GM19455 (cell line): ENCODE measurements around the gene TRAM2.

ENCODE experiments used
- ATAC-seq: cut with Tn5 transposase; IDR thresholded peaks from one replicate; pipeline ENCODE4 v1.9.1; 2021; ENCODE audit not compliant: unreplicated experiment

The TRAM2 gene

GRCh38 chr6:52570291-52570700, 6.6 kb downstream of the TRAM2 start:
- ATAC-seq = no peak

GRCh38 chr6:52568320-52568719, 8.5 kb downstream of the TRAM2 start:
- no peak for ATAC-seq

- ATAC-seq = no peak
These were observed 10.0 kb downstream of the TRAM2 start for GRCh38 chr6:52566853-52567279.

GRCh38 chr6:52566201-52566600, 10.7 kb downstream of the TRAM2 start:
- peak; percentile 78 for ATAC-seq

GRCh38 chr6:52564856-52565255, 12.0 kb downstream of the TRAM2 start:
- ATAC-seq = no peak

GRCh38 chr6:52562911-52563310, 13.9 kb downstream of the TRAM2 start:
- no peak for ATAC-seq

- no peak for ATAC-seq
These were observed 16.4 kb downstream of the TRAM2 start for GRCh38 chr6:52560462-52560861.

- no peak for ATAC-seq
These were observed 18.4 kb downstream of the TRAM2 start for GRCh38 chr6:52558266-52559000.

GRCh38 chr6:52557389-52558265, 19.2 kb downstream of the TRAM2 start:
- no peak for ATAC-seq

- no peak for ATAC-seq
These were observed 21.2 kb downstream of the TRAM2 start for GRCh38 chr6:52555518-52556233.

GRCh38 chr6:52554684-52555280, 22.1 kb downstream of the TRAM2 start:
- no peak for ATAC-seq

GRCh38 chr6:52553719-52554118, 23.1 kb downstream of the TRAM2 start:
- no peak for ATAC-seq

- no peak for ATAC-seq
These were observed 23.7 kb downstream of the TRAM2 start for GRCh38 chr6:52553158-52553557.

- peak; percentile 91 for ATAC-seq
These were observed 24.6 kb downstream of the TRAM2 start for GRCh38 chr6:52552278-52552643.

- ATAC-seq = no peak
These were observed 25.2 kb downstream of the TRAM2 start for GRCh38 chr6:52551483-52552277.

- ATAC-seq = no peak
These were observed 26.0 kb downstream of the TRAM2 start for GRCh38 chr6:52550870-52551269.

GRCh38 chr6:52550014-52550575, 26.8 kb downstream of the TRAM2 start:
- no peak for ATAC-seq

GRCh38 chr6:52549428-52549827, 27.4 kb downstream of the TRAM2 start:
- ATAC-seq = no peak

GRCh38 chr6:52548999-52549398, 27.9 kb downstream of the TRAM2 start:
- ATAC-seq = no peak

GRCh38 chr6:52548353-52548713, 28.5 kb downstream of the TRAM2 start:
- ATAC-seq = no peak
